Smooth muscle cell (in vitro differentiated cells): ENCODE results near the gene BICD2. TPM values are rescaled to one million over a fixed set of nuclear protein-coding genes. Genes with fewer than 3 reads are reported as not detected.
A peak's percentile ranks its signal among the peaks of the same experiment; 100 is the strongest.

Experiments
- DNase-seq: peaks from one replicate; lab custom pipeline; 2025; ENCODE audit not compliant: unreplicated experiment; lab: John Stamatoyannopoulos, UW
- H2AFZ ChIP-seq: fragments of 200-600 bp; sonication (generic); 2 replicates; pipeline ENCODE4 v1.6.0; 2016; ENCODE audit warnings: antibody characterized with exemption, low read depth, mild to moderate bottlenecking
- H3F3A ChIP-seq: fragments of 200-600 bp; sonication (generic); 2 replicates; pipeline ENCODE4 v1.6.0; 2017; ENCODE audit warnings: antibody characterized with exemption, low read depth
- H3K27ac ChIP-seq: fragments of 200-600 bp; sonication (generic); 2 replicates; pipeline ENCODE4 v1.5.1; 2016; ENCODE audit warnings: low read depth, mild to moderate bottlenecking
- H3K27me3 ChIP-seq: fragments of 200-600 bp; sonication (generic); 2 replicates; pipeline ENCODE4 v1.6.1; 2016; ENCODE audit warnings: low read depth, mild to moderate bottlenecking
- H3K36me3 ChIP-seq: fragments of 200-600 bp; sonication (generic); 2 replicates; pipeline ENCODE4 v1.5.1; 2016; ENCODE audit warnings: low read depth
- H3K4me1 ChIP-seq: fragments of 200-600 bp; sonication (generic); 2 replicates; pipeline ENCODE4 v1.5.1; 2016; ENCODE audit warnings: low read depth
- H3K4me2 ChIP-seq: fragments of 200-600 bp; sonication (generic); 2 replicates; pipeline ENCODE4 v1.6.0; 2016; ENCODE audit warnings: mild to moderate bottlenecking
- H3K4me3 ChIP-seq: fragments of 200-600 bp; sonication (generic); 2 replicates; pipeline ENCODE4 v1.5.1; 2016; ENCODE audit warnings: mild to moderate bottlenecking
- H3K79me2 ChIP-seq: fragments of 200-600 bp; sonication (generic); 2 replicates; pipeline ENCODE4 v1.6.0; 2016; ENCODE audit warnings: low read depth, mild to moderate bottlenecking
- H3K9ac ChIP-seq: fragments of 200-600 bp; sonication (generic); 2 replicates; pipeline ENCODE4 v1.6.0; 2016; ENCODE audit warnings: low read depth
- H3K9me3 ChIP-seq: fragments of 200-600 bp; sonication (generic); replicated peaks from 2 replicates; pipeline ENCODE4 v1.5.1; 2016; ENCODE audit warnings: low read depth
- H4K20me1 ChIP-seq: fragments of 200-600 bp; sonication (generic); 2 replicates; pipeline ENCODE4 v1.6.0; 2016; ENCODE audit warnings: low read depth
- WGBS: methylation state at CpG from one replicate; pipeline ENCODE4 v1.1.7; 2016; ENCODE audit warnings: low lambda C conversion rate; 5-methylcytosine and 5-hydroxymethylcytosine counted together
- polyA plus RNA-seq: library from polyadenylated mRNA; unstranded; fragments of >200 nt; fragmentation: Nextera tagmentation; extraction: Ambion mirVana; gene quantifications from 2 replicates; pipeline ENCODE4 v1.2.1, GENCODE V29; 2016
- total RNA-seq: library from RNA; depleted of rRNA; stranded (reverse); fragments of >200 nt; gene quantifications from 2 replicates; pipeline ENCODE4 v1.2.3, GENCODE V29; 2014
- TF ChIP-seq, protein P1 (sequence below): fragments of 200-600 bp; sonication (generic); IDR thresholded peaks from 2 replicates; pipeline ENCODE4 v1.5.1; 2017; ENCODE audit warnings: borderline replicate concordance, mild to moderate bottlenecking, antibody characterized with exemption; ENCODE audit not compliant: insufficient read depth, poor library complexity, severe bottlenecking

Gene BICD2
- total and polyA plus RNA-seq, 2 experiments from 2014 or later, result 28.1 to 29.1 TPM

DNA sequence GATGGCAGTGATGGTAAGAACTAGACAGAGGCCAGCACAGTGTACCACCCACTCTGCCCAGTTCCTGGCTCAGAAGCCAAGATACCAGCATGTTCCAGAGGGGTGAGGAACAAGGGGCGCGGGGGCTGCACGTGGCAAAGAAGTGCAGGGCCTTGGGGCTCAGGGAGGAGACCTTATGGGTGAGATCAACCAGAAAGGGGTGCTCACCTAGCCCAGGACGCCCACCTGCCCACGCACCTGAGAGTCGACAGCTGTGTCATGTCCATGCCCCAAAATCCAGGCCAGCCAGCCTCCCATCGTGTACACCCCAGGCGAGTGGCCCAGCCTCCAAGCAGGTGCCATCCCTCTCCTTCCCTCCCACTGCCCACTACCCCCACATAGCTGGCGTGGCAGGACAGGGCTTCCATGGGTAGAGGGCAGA is 34.9 kb downstream of the BICD2 start:
- peaks cover 53% of the 10 kb centered on the region for H3K79me2 ChIP-seq
- H3F3A ChIP-seq, result no peaks in the 10 kb centered on the region
- H3K9ac ChIP-seq, result no peak overlapping the region
- no peaks in the 10 kb centered on the region for H3K27me3 ChIP-seq
- no peaks in the 10 kb centered on the region for H3K4me1 ChIP-seq
- no peaks in the 10 kb centered on the region for H3K9me3 ChIP-seq
- no peak for DNase-seq
- no peak overlapping the region for H3K4me3 ChIP-seq
- no peak overlapping the region for H2AFZ ChIP-seq
- 97% methylated on average over 9 of the region's 9 CpGs for WGBS
- TF ChIP-seq, protein P1, sequence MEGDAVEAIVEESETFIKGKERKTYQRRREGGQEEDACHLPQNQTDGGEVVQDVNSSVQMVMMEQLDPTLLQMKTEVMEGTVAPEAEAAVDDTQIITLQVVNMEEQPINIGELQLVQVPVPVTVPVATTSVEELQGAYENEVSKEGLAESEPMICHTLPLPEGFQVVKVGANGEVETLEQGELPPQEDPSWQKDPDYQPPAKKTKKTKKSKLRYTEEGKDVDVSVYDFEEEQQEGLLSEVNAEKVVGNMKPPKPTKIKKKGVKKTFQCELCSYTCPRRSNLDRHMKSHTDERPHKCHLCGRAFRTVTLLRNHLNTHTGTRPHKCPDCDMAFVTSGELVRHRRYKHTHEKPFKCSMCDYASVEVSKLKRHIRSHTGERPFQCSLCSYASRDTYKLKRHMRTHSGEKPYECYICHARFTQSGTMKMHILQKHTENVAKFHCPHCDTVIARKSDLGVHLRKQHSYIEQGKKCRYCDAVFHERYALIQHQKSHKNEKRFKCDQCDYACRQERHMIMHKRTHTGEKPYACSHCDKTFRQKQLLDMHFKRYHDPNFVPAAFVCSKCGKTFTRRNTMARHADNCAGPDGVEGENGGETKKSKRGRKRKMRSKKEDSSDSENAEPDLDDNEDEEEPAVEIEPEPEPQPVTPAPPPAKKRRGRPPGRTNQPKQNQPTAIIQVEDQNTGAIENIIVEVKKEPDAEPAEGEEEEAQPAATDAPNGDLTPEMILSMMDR, result no peak
- H3K36me3 ChIP-seq, result no peaks in the 10 kb centered on the region
- no peak overlapping the region for H3K27ac ChIP-seq
- H4K20me1 ChIP-seq, result peaks cover 87% of the 10 kb centered on the region
- no peak overlapping the region for H3K4me2 ChIP-seq

DNA sequence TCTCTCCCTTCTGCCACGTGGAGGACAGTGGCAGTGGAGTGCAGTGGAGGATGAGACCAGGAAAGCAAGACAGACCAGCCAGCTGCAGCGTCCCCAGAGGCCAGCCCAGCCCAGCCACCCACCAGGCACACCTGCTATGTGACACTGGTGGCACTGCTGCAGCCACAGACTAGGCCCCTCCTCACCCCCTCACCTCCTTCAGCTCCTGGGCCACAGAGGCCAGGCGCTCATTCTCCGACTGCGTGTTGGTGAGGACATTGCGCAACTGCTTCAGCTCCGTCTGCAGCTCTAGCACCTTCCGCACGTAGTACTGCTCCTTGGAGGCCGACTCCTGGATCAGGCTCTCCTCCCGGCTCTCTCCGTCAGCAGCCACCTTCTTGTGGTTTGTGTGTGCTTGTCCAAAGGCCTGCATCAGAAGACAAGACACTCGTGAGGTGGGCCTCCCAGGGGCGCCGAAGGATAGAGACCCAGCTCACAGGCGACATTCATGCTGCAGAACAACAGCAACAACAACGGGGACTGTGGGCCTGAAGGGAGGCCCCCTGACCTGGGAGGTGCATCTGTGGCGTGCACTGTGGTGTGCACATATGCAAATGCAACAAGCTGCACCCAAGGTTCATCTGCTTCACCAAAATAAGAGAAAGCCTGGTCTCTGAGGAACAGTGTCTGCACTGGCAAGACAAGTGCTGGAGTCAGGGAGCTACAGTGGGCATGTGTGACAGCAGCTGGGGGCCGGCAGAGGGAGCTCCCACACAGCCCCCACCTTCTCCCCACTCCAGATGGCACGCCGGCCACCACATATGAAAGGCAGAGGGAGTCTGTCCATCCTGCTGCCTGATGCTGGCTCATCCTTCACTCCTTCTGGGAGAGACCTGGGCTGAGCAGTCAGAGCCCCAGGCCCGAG is 35.5 kb downstream of the BICD2 start:
- no peaks in the 10 kb centered on the region for H3K36me3 ChIP-seq
- DNase-seq, result no peak
- H3K4me1 ChIP-seq, result no peaks in the 10 kb centered on the region
- H3K4me3 ChIP-seq, result no peak overlapping the region
- H3K27me3 ChIP-seq, result no peaks in the 10 kb centered on the region
- no peaks in the 10 kb centered on the region for H3K9me3 ChIP-seq
- no peak overlapping the region for H3K9ac ChIP-seq
- TF ChIP-seq, protein P1, result peak; percentile 25
- 89% methylated on average over 22 of the region's 22 CpGs for WGBS
- H3K4me2 ChIP-seq, result no peak overlapping the region
- H3F3A ChIP-seq, result no peaks in the 10 kb centered on the region
- H3K27ac ChIP-seq, result no peak overlapping the region
- H3K79me2 ChIP-seq, result peaks cover 46% of the 10 kb centered on the region
- H2AFZ ChIP-seq, result no peak overlapping the region
- peaks cover 87% of the 10 kb centered on the region for H4K20me1 ChIP-seq

DNA sequence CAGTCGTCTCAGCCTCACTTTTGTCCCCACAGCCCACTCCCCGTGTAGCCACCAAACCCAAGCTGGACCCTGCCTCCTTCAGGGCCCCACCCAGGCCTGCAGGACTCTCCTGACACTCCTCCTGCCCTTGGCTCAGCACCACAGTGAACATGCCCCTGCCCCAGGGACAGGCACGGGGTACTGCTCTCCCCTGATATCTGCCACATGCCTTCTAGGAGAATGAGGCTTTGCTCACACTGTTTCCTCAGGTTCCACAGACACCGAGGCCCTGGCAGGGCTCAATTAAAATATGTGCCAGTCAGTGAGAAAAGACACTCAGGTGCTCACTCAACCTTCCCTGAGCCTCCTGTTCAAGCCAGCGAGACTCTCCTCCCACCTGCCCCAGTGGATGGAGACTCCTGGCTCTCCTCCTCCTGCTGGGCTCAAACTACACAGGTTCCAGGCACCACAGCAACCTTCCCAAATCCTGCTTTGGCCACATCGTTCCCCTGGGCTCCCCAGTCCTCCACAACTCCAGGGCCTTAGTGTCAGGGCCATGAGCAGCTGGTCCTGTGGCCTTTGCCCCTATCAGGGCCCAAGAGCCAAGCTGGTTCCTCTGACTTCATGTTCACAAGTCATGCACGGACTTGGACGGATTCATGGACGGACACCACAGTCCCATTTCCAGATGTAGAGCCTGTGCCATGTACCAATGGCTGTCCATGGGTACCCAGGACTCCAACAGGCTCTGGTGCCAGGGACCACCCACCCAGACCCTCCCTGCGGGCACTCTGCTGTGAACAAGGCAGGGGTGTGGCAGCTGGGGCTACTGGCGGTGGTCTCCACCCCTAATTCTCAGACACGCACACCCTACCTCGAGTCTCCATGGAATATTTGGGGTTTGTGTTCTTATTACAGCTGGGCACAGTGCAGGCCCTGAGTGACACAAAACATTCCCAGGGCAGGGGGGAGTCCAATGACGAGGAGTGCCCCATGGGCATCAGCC is 36.6 kb downstream of the BICD2 start:
- Histone ChIP-seq H2AFZ (no peak overlapping the region), H4K20me1 (peaks cover 92% of the 10 kb centered on the region), H3K9me3 (no peaks in the 10 kb centered on the region), H3K79me2 (peaks cover 35% of the 10 kb centered on the region), H3K4me3 (no peak overlapping the region), H3K27ac (no peak overlapping the region), H3K4me1 (no peaks in the 10 kb centered on the region), H3K4me2 (no peak overlapping the region), H3K36me3 (no peaks in the 10 kb centered on the region), H3F3A (no peaks in the 10 kb centered on the region), H3K9ac (no peak overlapping the region), H3K27me3 (no peaks in the 10 kb centered on the region)
- WGBS, result 96% methylated on average over 14 of the region's 14 CpGs
- TF ChIP-seq, protein P1, result no peak
- no peak for DNase-seq
